ENCODE results near the gene ARID5A. TPM values are rescaled to one million over a fixed set of nuclear protein-coding genes. Genes with fewer than 3 reads are reported as not detected.

ARID5A gene
- total and polyA plus RNA-seq, 2 of the 13 experiments (the other 11 are each of a cell fraction or from before 2014, with no cell fraction given): 6.0 to 9.5 TPM

DNA sequence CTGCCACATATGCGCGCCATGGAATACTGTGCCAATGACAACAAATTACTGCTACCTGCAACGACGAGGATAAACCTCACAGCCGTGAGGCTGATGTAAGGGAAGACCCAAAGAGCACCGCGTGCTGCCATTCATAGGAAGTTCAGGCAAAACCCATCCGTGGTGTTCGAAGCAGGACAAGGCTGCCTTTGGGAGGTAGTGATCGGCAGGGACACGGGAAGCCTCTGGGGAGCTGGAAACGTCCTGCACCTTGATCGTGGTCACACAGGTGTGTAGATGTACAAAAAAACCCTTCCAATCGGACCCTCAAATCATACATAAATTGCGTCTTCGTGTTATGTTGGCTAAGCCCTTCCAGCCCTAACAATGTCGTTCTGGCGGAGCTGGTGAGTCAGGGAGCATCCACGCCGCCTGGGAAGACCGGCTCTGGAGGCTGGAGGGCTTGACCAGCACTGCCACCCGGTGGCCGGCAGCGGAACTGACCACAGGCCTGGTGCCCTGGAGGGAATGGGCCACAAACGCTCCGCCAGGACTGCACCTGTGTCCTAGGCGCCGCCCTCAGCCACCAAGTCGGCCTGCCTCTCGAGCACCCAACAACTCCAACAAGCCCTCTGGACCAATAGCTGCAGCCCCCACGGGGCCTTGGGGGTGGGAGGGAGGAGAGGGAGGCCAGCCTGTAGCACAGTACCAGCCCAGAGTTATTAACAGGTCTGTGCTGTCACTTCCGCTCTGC, 27.3 kb upstream of the ARID5A start (continued):
- TF ChIP-seq AFF4 (CRISPR knock-in tag; IDR thresholded peaks at IDR 0.05) (no peak), SYNCRIP (IDR thresholded peaks at IDR 0.05; ENCODE audit: insufficient read depth, low read depth, low read length) (no peak), KDM5A (IDR thresholded peaks at IDR 0.05; ENCODE audit: borderline replicate concordance, low read length) (no peak), SRY (CRISPR knock-in tag; IDR thresholded peaks at IDR 0.05) (no peak), NKX3-1 (CRISPR knock-in tag; IDR thresholded peaks at IDR 0.05) (no peak), KDM1A (CRISPR knock-in tag; IDR thresholded peaks at IDR 0.05) (no peak), NPAS2 (CRISPR knock-in tag; IDR thresholded peaks at IDR 0.05; ENCODE audit: borderline replicate concordance) (no peak), HIVEP1 (CRISPR knock-in tag; IDR thresholded peaks at IDR 0.05) (peak; percentile 86; the same call in 1 of the 2 replicates), HBP1 (CRISPR knock-in tag; IDR thresholded peaks at IDR 0.05; ENCODE audit: low read depth) (no peak), KDM4B (CRISPR knock-in tag; IDR thresholded peaks at IDR 0.05) (0 out of 2 replicates have a peak, but pooled peaks have one; percentile 69), ARID4A (CRISPR knock-in tag; IDR thresholded peaks at IDR 0.05; ENCODE audit: borderline replicate concordance) (no peak; the same call in 1 of the 2 replicates), KLF12 (CRISPR knock-in tag; IDR thresholded peaks at IDR 0.05; ENCODE audit: borderline replicate concordance) (no peak), MYC (CRISPR knock-in tag; IDR thresholded peaks at IDR 0.05; ENCODE audit: borderline replicate concordance) (no peak; the same call in 1 of the 2 replicates), ZNF772 (CRISPR knock-in tag; IDR thresholded peaks at IDR 0.05) (peak; percentile 70; the same call in 1 of the 2 replicates), GATAD2A (CRISPR knock-in tag; IDR thresholded peaks at IDR 0.05) (peak; percentile 52; the same call in 1 of the 2 replicates), ZBTB42 (CRISPR knock-in tag; IDR thresholded peaks at IDR 0.05) (no peak)
- TF ChIP-seq, protein P1, sequence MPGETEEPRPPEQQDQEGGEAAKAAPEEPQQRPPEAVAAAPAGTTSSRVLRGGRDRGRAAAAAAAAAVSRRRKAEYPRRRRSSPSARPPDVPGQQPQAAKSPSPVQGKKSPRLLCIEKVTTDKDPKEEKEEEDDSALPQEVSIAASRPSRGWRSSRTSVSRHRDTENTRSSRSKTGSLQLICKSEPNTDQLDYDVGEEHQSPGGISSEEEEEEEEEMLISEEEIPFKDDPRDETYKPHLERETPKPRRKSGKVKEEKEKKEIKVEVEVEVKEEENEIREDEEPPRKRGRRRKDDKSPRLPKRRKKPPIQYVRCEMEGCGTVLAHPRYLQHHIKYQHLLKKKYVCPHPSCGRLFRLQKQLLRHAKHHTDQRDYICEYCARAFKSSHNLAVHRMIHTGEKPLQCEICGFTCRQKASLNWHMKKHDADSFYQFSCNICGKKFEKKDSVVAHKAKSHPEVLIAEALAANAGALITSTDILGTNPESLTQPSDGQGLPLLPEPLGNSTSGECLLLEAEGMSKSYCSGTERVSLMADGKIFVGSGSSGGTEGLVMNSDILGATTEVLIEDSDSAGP (CRISPR knock-in tag; IDR thresholded peaks at IDR 0.05; ENCODE audit: borderline replicate concordance): no peak; the same call in 1 of the 2 replicates
